Activated naive CD4-positive, alpha-beta T cell treated with anti-CD3 and anti-CD28 coated beads for 36 hours (primary cell): ENCODE results near the gene CHGA. TPM values are rescaled to one million over a fixed set of nuclear protein-coding genes. Genes with fewer than 3 reads are reported as not detected.

ENCODE experiments used
- CTCF ChIA-PET: fragments of 350-600 bp; sonication (Branson Sonifier 250); formaldehyde crosslinking; loops from one replicate; lab custom pipeline; 2021; ENCODE audit warnings: antibody characterized with exemption; lab: Charles Lee
- DNase-seq: peaks from one replicate; pipeline ENCODE4 v3.0.0-alpha.2; 2020
- H3K27ac Mint-ChIP-seq: one replicate; pipeline ENCODE4 v1.8.0; 2021; ENCODE audit warnings: mild to moderate bottlenecking, mixed read lengths
- H3K27me3 Mint-ChIP-seq: one replicate; pipeline ENCODE4 v1.8.0; 2021; ENCODE audit warnings: low read depth, mixed read lengths
- H3K36me3 Mint-ChIP-seq: one replicate; pipeline ENCODE4 v1.8.0; 2021; ENCODE audit warnings: low read depth, mixed read lengths
- H3K4me1 Mint-ChIP-seq: one replicate; pipeline ENCODE4 v1.8.0; 2021; ENCODE audit warnings: low read depth, mixed read lengths
- H3K4me3 Mint-ChIP-seq: one replicate; pipeline ENCODE4 v1.8.0; 2021; ENCODE audit warnings: mild to moderate bottlenecking, moderate library complexity, mixed read lengths
- H3K9me3 Mint-ChIP-seq: one replicate; pipeline ENCODE4 v1.8.0; 2021; ENCODE audit warnings: mixed read lengths
- intact Hi-C: fragments of 100-400 bp; cut with micrococcal nuclease; formaldehyde crosslinking; loops from one replicate; pipeline ENCODE4 v1.15.1; 2023
- total RNA-seq, 2 experiments: library from RNA; stranded (reverse); gene quantifications; one replicate each; pipeline ENCODE4 v1.2.3, GENCODE V29; 2021

CHGA gene
- total RNA-seq, 2 experiments from 2014 or later: not detected

- no peak for DNase-seq
- Mint-ChIP-seq H3K4me1 (peaks cover 5% of the 10 kb centered on the region), H3K9me3 (peaks cover 12% of the 10 kb centered on the region), H3K36me3 (no peaks in the 10 kb centered on the region), H3K4me3 (no peak overlapping the region), H3K27me3 (no peaks in the 10 kb centered on the region), H3K27ac (no peak overlapping the region)
- intact Hi-C loops: no loop called here
- CTCF ChIA-PET: no interaction called here
Measured at GRCh38 chr14:92890830-92891588, 31.9 kb upstream of the CHGA start.

GRCh38 chr14:92892589-92892988 is 30.4 kb upstream of the CHGA start:
- no peak overlapping the region for H3K4me3 Mint-ChIP-seq
- no peak for DNase-seq
- peaks cover 12% of the 10 kb centered on the region for H3K9me3 Mint-ChIP-seq
- CTCF ChIA-PET: interaction anchor here (0.9 kb wide), 1 partner anchor 144 kb away, joined by 3 read pairs; no protein-coding TSS in a partner anchor
- peaks cover 7% of the 10 kb centered on the region for H3K4me1 Mint-ChIP-seq
- no peaks in the 10 kb centered on the region for H3K36me3 Mint-ChIP-seq
- H3K27ac Mint-ChIP-seq: no peak overlapping the region
- intact Hi-C loops: no loop called here
- no peaks in the 10 kb centered on the region for H3K27me3 Mint-ChIP-seq

GRCh38 chr14:92895352-92895878 is 27.5 kb upstream of the CHGA start:
- no peaks in the 10 kb centered on the region for H3K27me3 Mint-ChIP-seq
- peaks cover 24% of the 10 kb centered on the region for H3K4me1 Mint-ChIP-seq
- CTCF ChIA-PET: no interaction called here
- intact Hi-C loops: no loop called here
- no peaks in the 10 kb centered on the region for H3K36me3 Mint-ChIP-seq
- H3K4me3 Mint-ChIP-seq: no peak overlapping the region
- DNase-seq: no peak
- H3K9me3 Mint-ChIP-seq: peaks cover 16% of the 10 kb centered on the region
- H3K27ac Mint-ChIP-seq: no peak overlapping the region

GRCh38 chr14:92897922-92898565 is 24.9 kb upstream of the CHGA start:
- H3K4me3 Mint-ChIP-seq: peak overlapping the region; percentile 47
- H3K36me3 Mint-ChIP-seq: no peaks in the 10 kb centered on the region
- H3K27ac Mint-ChIP-seq: peak overlapping the region; percentile 77
- CTCF ChIA-PET: interaction anchor here (0.5 to 1.5 kb wide), 4 partner anchors 185 to 686 kb away, joined by 3 to 5 read pairs (median 4); no protein-coding TSS in a partner anchor
- DNase-seq: peak; percentile 72
- peaks cover 30% of the 10 kb centered on the region for H3K4me1 Mint-ChIP-seq
- peaks cover 10% of the 10 kb centered on the region for H3K9me3 Mint-ChIP-seq
- H3K27me3 Mint-ChIP-seq: no peaks in the 10 kb centered on the region
- intact Hi-C loops: no loop called here

GRCh38 chr14:92898566-92899131 is 24.3 kb upstream of the CHGA start:
- no peak overlapping the region for H3K4me3 Mint-ChIP-seq
- DNase-seq: peak; percentile 26
- intact Hi-C loops: no loop called here
- peaks cover 36% of the 10 kb centered on the region for H3K4me1 Mint-ChIP-seq
- H3K36me3 Mint-ChIP-seq: no peaks in the 10 kb centered on the region
- peaks cover 4% of the 10 kb centered on the region for H3K9me3 Mint-ChIP-seq
- H3K27ac Mint-ChIP-seq: peak overlapping the region; percentile 77
- CTCF ChIA-PET: interaction anchor here (1.2 to 1.5 kb wide), 2 partner anchors 186 to 214 kb away, joined by 4 to 5 read pairs; no protein-coding TSS in a partner anchor
- H3K27me3 Mint-ChIP-seq: no peaks in the 10 kb centered on the region

GRCh38 chr14:92900660-92901059 is 22.3 kb upstream of the CHGA start:
- no peak overlapping the region for H3K27ac Mint-ChIP-seq

GRCh38 chr14:92902191-92902590 is 20.8 kb upstream of the CHGA start:
- H3K27ac Mint-ChIP-seq: no peak overlapping the region
- peaks cover 45% of the 10 kb centered on the region for H3K4me1 Mint-ChIP-seq
- CTCF ChIA-PET: interaction anchor here (0.6 kb wide), 2 partner anchors 96 to 402 kb away, joined by 3 read pairs; no protein-coding TSS in a partner anchor
- DNase-seq: no peak
- no peaks in the 10 kb centered on the region for H3K27me3 Mint-ChIP-seq
- H3K9me3 Mint-ChIP-seq: peaks cover 4% of the 10 kb centered on the region
- H3K36me3 Mint-ChIP-seq: no peaks in the 10 kb centered on the region
- intact Hi-C loops: no loop called here
- no peak overlapping the region for H3K4me3 Mint-ChIP-seq

More at GRCh38 chr14:92900660-92901059, 22.3 kb upstream of the CHGA start:
- peaks cover 46% of the 10 kb centered on the region for H3K4me1 Mint-ChIP-seq
- CTCF ChIA-PET: no interaction called here
- intact Hi-C loops: no loop called here
- H3K9me3 Mint-ChIP-seq: peaks cover 4% of the 10 kb centered on the region
- H3K4me3 Mint-ChIP-seq: no peak overlapping the region
- no peaks in the 10 kb centered on the region for H3K36me3 Mint-ChIP-seq
- DNase-seq: no peak
- H3K27me3 Mint-ChIP-seq: no peaks in the 10 kb centered on the region

GRCh38 chr14:92902726-92903125 is 20.2 kb upstream of the CHGA start:
- CTCF ChIA-PET: no interaction called here
- Mint-ChIP-seq H3K4me1 (peaks cover 43% of the 10 kb centered on the region), H3K36me3 (no peaks in the 10 kb centered on the region), H3K27ac (no peak overlapping the region), H3K27me3 (no peaks in the 10 kb centered on the region), H3K4me3 (no peak overlapping the region), H3K9me3 (peaks cover 4% of the 10 kb centered on the region)
- intact Hi-C loops: no loop called here
- no peak for DNase-seq

- Mint-ChIP-seq H3K4me3 (no peak overlapping the region), H3K27me3 (no peaks in the 10 kb centered on the region), H3K36me3 (no peaks in the 10 kb centered on the region), H3K4me1 (peaks cover 36% of the 10 kb centered on the region), H3K27ac (peak overlapping the region; percentile 8), H3K9me3 (peaks cover 4% of the 10 kb centered on the region)
- CTCF ChIA-PET: no interaction called here
- peak; percentile 39 for DNase-seq
- intact Hi-C loops: no loop called here
Measured at GRCh38 chr14:92903359-92903758, 19.6 kb upstream of the CHGA start.

GRCh38 chr14:92905667-92906066 is 17.3 kb upstream of the CHGA start:
- H3K9me3 Mint-ChIP-seq: no peaks in the 10 kb centered on the region
- CTCF ChIA-PET: interaction anchor here (0.6 kb wide), 1 partner anchor 233 kb away, joined by 4 read pairs; no protein-coding TSS in a partner anchor
- DNase-seq: no peak
- H3K4me1 Mint-ChIP-seq: peaks cover 26% of the 10 kb centered on the region
- peaks cover 2% of the 10 kb centered on the region for H3K27me3 Mint-ChIP-seq
- no peaks in the 10 kb centered on the region for H3K36me3 Mint-ChIP-seq
- intact Hi-C loops: no loop called here
- no peak overlapping the region for H3K27ac Mint-ChIP-seq
- H3K4me3 Mint-ChIP-seq: no peak overlapping the region

GRCh38 chr14:92906420-92906819 is 16.5 kb upstream of the CHGA start:
- CTCF ChIA-PET: no interaction called here
- Mint-ChIP-seq H3K4me3 (no peak overlapping the region), H3K4me1 (peaks cover 26% of the 10 kb centered on the region), H3K9me3 (no peaks in the 10 kb centered on the region), H3K36me3 (no peaks in the 10 kb centered on the region), H3K27ac (no peak overlapping the region), H3K27me3 (peaks cover 2% of the 10 kb centered on the region)
- no peak for DNase-seq
- intact Hi-C loops: no loop called here

- H3K27me3 Mint-ChIP-seq: peaks cover 2% of the 10 kb centered on the region
- peaks cover 26% of the 10 kb centered on the region for H3K4me1 Mint-ChIP-seq
- no peak overlapping the region for H3K27ac Mint-ChIP-seq
- no peak overlapping the region for H3K4me3 Mint-ChIP-seq
- CTCF ChIA-PET: no interaction called here
- DNase-seq: no peak
- intact Hi-C loops: no loop called here
- no peaks in the 10 kb centered on the region for H3K9me3 Mint-ChIP-seq
- H3K36me3 Mint-ChIP-seq: no peaks in the 10 kb centered on the region
Measured at GRCh38 chr14:92906823-92907222, 16.1 kb upstream of the CHGA start.
